BLaER1 (cell line): ENCODE measurements around the gene PCGF3.
"Not testable (repeated sequence)": the region's sequence is repeated elsewhere in the genome, so short reads cannot be mapped to it uniquely, and the experiment has no call there.

ENCODE experiments used
- H3K27ac ChIP-seq: shearing (Covaris generic); formaldehyde crosslinking; 2 replicates; pipeline ENCODE4 v1.8.1; 2022
- H3K27me3 ChIP-seq: shearing (Covaris generic); formaldehyde crosslinking; 2 replicates; pipeline ENCODE4 v1.8.1; 2022
- H3K36me3 ChIP-seq: shearing (Covaris generic); formaldehyde crosslinking; 2 replicates; pipeline ENCODE4 v1.8.1; 2022
- H3K4me1 ChIP-seq: shearing (Covaris generic); formaldehyde crosslinking; 2 replicates; pipeline ENCODE4 v1.8.1; 2022
- H3K4me2 ChIP-seq: shearing (Covaris generic); formaldehyde crosslinking; 2 replicates; pipeline ENCODE4 v1.8.1; 2022
- H3K4me3 ChIP-seq: shearing (Covaris generic); formaldehyde crosslinking; 2 replicates; pipeline ENCODE4 v1.8.1; 2022
- H3K9ac ChIP-seq: shearing (Covaris generic); formaldehyde crosslinking; 2 replicates; pipeline ENCODE4 v1.8.1; 2022
- H3K9me3 ChIP-seq: shearing (Covaris generic); formaldehyde crosslinking; 2 replicates; pipeline ENCODE4 v1.8.1; 2022
- H4K20me1 ChIP-seq: shearing (Covaris generic); formaldehyde crosslinking; 2 replicates; pipeline ENCODE4 v1.8.1; 2022
- Cebpa-rat ChIP-seq: shearing (Covaris generic); IDR thresholded peaks from 2 replicates; pipeline ENCODE4 v1.8.1; 2022

PCGF3 gene

GRCh38 chr4:777520-778262 lies 72.1 kb downstream of the PCGF3 start:
- H3K27me3 ChIP-seq = no peaks in the 10 kb centered on the region
- no peak overlapping the region for H3K9ac ChIP-seq
- no peak overlapping the region for H3K4me3 ChIP-seq
- no peak for TF ChIP-seq Cebpa-rat
- H3K9me3 ChIP-seq = peaks cover 22% of the 10 kb centered on the region
- no peak overlapping the region for H3K27ac ChIP-seq
- no peak overlapping the region for H3K4me2 ChIP-seq
- H3K4me1 ChIP-seq = peaks cover 28% of the 10 kb centered on the region
- peaks cover 87% of the 10 kb centered on the region for H4K20me1 ChIP-seq
- H3K36me3 ChIP-seq = peaks cover 77% of the 10 kb centered on the region

GRCh38 chr4:779555-779954 lies 73.9 kb downstream of the PCGF3 start:
- Histone ChIP-seq H3K4me3 (peak overlapping the region; percentile 100; the same call in 1 of the 2 replicates), H3K36me3 (peaks cover 59% of the 10 kb centered on the region), H3K4me2 (peak overlapping the region; percentile 96), H4K20me1 (peaks cover 69% of the 10 kb centered on the region), H3K27ac (no peak overlapping the region), H3K9me3 (peaks cover 21% of the 10 kb centered on the region), H3K27me3 (no peaks in the 10 kb centered on the region), H3K9ac (peak overlapping the region; percentile 99; the same call in 1 of the 2 replicates), H3K4me1 (peaks cover 46% of the 10 kb centered on the region)
- TF ChIP-seq Cebpa-rat = no peak

- Histone ChIP-seq H3K4me3 (peak overlapping the region; percentile 100), H3K36me3 (peaks cover 52% of the 10 kb centered on the region), H4K20me1 (peaks cover 62% of the 10 kb centered on the region), H3K9ac (peak overlapping the region; percentile 99), H3K9me3 (peaks cover 14% of the 10 kb centered on the region; the same call in 1 of the 2 replicates), H3K27ac (peak overlapping the region; percentile 98), H3K4me2 (peak overlapping the region; percentile 96), H3K4me1 (peaks cover 49% of the 10 kb centered on the region)
- H3K27me3 ChIP-seq = not testable (repeated sequence)
Observed at GRCh38 chr4:780255-780654, 74.6 kb downstream of the PCGF3 start.

- H3K9ac ChIP-seq = peak overlapping the region; percentile 99
- H3K27ac ChIP-seq = peak overlapping the region; percentile 98
- H3K4me2 ChIP-seq = peak overlapping the region; percentile 96
- H3K36me3 ChIP-seq = peaks cover 46% of the 10 kb centered on the region
- H4K20me1 ChIP-seq = peaks cover 55% of the 10 kb centered on the region
- no peak for TF ChIP-seq Cebpa-rat
- peak overlapping the region; percentile 100 for H3K4me3 ChIP-seq
- peaks cover 6% of the 10 kb centered on the region; the same call in 1 of the 2 replicates for H3K27me3 ChIP-seq
- peaks cover 49% of the 10 kb centered on the region for H3K4me1 ChIP-seq
- peaks cover 7% of the 10 kb centered on the region; the same call in 1 of the 2 replicates for H3K9me3 ChIP-seq
Observed at GRCh38 chr4:780716-781492, 75.3 kb downstream of the PCGF3 start.

- H3K4me2 ChIP-seq = peak overlapping the region; percentile 96
- H3K9me3 ChIP-seq = peaks cover 5% of the 10 kb centered on the region; the same call in 1 of the 2 replicates
- H3K9ac ChIP-seq = peak overlapping the region; percentile 99
- peak overlapping the region; percentile 100 for H3K4me3 ChIP-seq
- H3K27me3 ChIP-seq = peaks cover 6% of the 10 kb centered on the region; the same call in 1 of the 2 replicates
- H3K36me3 ChIP-seq = peaks cover 38% of the 10 kb centered on the region
- peaks cover 48% of the 10 kb centered on the region for H4K20me1 ChIP-seq
- no peak for TF ChIP-seq Cebpa-rat
- H3K27ac ChIP-seq = peak overlapping the region; percentile 98
- peaks cover 49% of the 10 kb centered on the region for H3K4me1 ChIP-seq
Observed at GRCh38 chr4:781493-782216, 76.0 kb downstream of the PCGF3 start.

- Histone ChIP-seq H3K9me3 (no peaks in the 10 kb centered on the region), H3K27ac (no peak overlapping the region), H4K20me1 (peaks cover 19% of the 10 kb centered on the region), H3K4me1 (peaks cover 50% of the 10 kb centered on the region), H3K4me2 (peak overlapping the region; percentile 88), H3K4me3 (no peak overlapping the region), H3K9ac (no peak overlapping the region), H3K27me3 (peaks cover 6% of the 10 kb centered on the region; the same call in 1 of the 2 replicates), H3K36me3 (peaks cover 8% of the 10 kb centered on the region)
- TF ChIP-seq Cebpa-rat = no peak
Observed at GRCh38 chr4:784401-785331, 79.0 kb downstream of the PCGF3 start.

- H3K4me3 ChIP-seq = no peak overlapping the region
- no peak for TF ChIP-seq Cebpa-rat
- no peak overlapping the region for H3K9ac ChIP-seq
- no peak overlapping the region for H3K4me2 ChIP-seq
- no peaks in the 10 kb centered on the region for H3K9me3 ChIP-seq
- H3K27ac ChIP-seq = no peak overlapping the region
- peaks cover 6% of the 10 kb centered on the region; the same call in 1 of the 2 replicates for H3K27me3 ChIP-seq
- H4K20me1 ChIP-seq = peaks cover 10% of the 10 kb centered on the region
- peaks cover 42% of the 10 kb centered on the region for H3K4me1 ChIP-seq
- no peaks in the 10 kb centered on the region for H3K36me3 ChIP-seq
Observed at GRCh38 chr4:785332-786073, 79.9 kb downstream of the PCGF3 start.

GRCh38 chr4:786074-786741 lies 80.6 kb downstream of the PCGF3 start:
- Histone ChIP-seq H3K27ac (no peak overlapping the region), H3K36me3 (no peaks in the 10 kb centered on the region), H3K9me3 (no peaks in the 10 kb centered on the region), H3K4me1 (peaks cover 38% of the 10 kb centered on the region), H3K4me2 (no peak overlapping the region), H4K20me1 (peaks cover 3% of the 10 kb centered on the region), H3K4me3 (no peak overlapping the region), H3K27me3 (peaks cover 7% of the 10 kb centered on the region), H3K9ac (no peak overlapping the region)
- TF ChIP-seq Cebpa-rat = no peak
